Liver (tissue), 3 donors: ENCODE data around the gene FAAP100.
A peak's percentile ranks its signal among the peaks of the same experiment; 100 is the strongest.

Experiments
- CTCF ChIP-seq: fragments of 150-350 bp; IDR thresholded peaks from 2 replicates; pipeline ENCODE4 v1.5.1; 2017; ENCODE audit warnings: improper control_type of control experiment, low read depth, low read length; ENCODE audit not compliant: missing input control
- JUND ChIP-seq, 2 donors: IDR thresholded peaks; 2 replicates each; pipeline ENCODE4 v1.6.1; 2016; ENCODE audit warnings: antibody characterized with exemption in 2 of 2
- TF ChIP-seq, protein P1 (sequence below): IDR thresholded peaks from 2 replicates; pipeline ENCODE4 v1.6.1; 2016; ENCODE audit warnings: antibody characterized with exemption
- donor health status: healthy.
- donor health status: healthy.

GRCh38 chr17:81601525-81602120 is 49.5 kb upstream of the FAAP100 start:
- TF ChIP-seq CTCF (peak; percentile 72), JUND (IDR thresholded peaks at IDR 0.05) (no peak)
- TF ChIP-seq, protein P1, sequence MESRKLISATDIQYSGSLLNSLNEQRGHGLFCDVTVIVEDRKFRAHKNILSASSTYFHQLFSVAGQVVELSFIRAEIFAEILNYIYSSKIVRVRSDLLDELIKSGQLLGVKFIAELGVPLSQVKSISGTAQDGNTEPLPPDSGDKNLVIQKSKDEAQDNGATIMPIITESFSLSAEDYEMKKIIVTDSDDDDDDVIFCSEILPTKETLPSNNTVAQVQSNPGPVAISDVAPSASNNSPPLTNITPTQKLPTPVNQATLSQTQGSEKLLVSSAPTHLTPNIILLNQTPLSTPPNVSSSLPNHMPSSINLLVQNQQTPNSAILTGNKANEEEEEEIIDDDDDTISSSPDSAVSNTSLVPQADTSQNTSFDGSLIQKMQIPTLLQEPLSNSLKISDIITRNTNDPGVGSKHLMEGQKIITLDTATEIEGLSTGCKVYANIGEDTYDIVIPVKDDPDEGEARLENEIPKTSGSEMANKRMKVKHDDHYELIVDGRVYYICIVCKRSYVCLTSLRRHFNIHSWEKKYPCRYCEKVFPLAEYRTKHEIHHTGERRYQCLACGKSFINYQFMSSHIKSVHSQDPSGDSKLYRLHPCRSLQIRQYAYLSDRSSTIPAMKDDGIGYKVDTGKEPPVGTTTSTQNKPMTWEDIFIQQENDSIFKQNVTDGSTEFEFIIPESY = no peak
